Measurements from ENCODE around the gene ATP8B4. TPM values are rescaled to one million over a fixed set of nuclear protein-coding genes. Genes with fewer than 3 reads are reported as not detected.

The ATP8B4 gene
- total and polyA plus RNA-seq, 2 of the 8 experiments (the other 6 are each of a cell fraction or from before 2014, with no cell fraction given): 0.17 to 0.24 TPM

- TF ChIP-seq, protein P1, sequence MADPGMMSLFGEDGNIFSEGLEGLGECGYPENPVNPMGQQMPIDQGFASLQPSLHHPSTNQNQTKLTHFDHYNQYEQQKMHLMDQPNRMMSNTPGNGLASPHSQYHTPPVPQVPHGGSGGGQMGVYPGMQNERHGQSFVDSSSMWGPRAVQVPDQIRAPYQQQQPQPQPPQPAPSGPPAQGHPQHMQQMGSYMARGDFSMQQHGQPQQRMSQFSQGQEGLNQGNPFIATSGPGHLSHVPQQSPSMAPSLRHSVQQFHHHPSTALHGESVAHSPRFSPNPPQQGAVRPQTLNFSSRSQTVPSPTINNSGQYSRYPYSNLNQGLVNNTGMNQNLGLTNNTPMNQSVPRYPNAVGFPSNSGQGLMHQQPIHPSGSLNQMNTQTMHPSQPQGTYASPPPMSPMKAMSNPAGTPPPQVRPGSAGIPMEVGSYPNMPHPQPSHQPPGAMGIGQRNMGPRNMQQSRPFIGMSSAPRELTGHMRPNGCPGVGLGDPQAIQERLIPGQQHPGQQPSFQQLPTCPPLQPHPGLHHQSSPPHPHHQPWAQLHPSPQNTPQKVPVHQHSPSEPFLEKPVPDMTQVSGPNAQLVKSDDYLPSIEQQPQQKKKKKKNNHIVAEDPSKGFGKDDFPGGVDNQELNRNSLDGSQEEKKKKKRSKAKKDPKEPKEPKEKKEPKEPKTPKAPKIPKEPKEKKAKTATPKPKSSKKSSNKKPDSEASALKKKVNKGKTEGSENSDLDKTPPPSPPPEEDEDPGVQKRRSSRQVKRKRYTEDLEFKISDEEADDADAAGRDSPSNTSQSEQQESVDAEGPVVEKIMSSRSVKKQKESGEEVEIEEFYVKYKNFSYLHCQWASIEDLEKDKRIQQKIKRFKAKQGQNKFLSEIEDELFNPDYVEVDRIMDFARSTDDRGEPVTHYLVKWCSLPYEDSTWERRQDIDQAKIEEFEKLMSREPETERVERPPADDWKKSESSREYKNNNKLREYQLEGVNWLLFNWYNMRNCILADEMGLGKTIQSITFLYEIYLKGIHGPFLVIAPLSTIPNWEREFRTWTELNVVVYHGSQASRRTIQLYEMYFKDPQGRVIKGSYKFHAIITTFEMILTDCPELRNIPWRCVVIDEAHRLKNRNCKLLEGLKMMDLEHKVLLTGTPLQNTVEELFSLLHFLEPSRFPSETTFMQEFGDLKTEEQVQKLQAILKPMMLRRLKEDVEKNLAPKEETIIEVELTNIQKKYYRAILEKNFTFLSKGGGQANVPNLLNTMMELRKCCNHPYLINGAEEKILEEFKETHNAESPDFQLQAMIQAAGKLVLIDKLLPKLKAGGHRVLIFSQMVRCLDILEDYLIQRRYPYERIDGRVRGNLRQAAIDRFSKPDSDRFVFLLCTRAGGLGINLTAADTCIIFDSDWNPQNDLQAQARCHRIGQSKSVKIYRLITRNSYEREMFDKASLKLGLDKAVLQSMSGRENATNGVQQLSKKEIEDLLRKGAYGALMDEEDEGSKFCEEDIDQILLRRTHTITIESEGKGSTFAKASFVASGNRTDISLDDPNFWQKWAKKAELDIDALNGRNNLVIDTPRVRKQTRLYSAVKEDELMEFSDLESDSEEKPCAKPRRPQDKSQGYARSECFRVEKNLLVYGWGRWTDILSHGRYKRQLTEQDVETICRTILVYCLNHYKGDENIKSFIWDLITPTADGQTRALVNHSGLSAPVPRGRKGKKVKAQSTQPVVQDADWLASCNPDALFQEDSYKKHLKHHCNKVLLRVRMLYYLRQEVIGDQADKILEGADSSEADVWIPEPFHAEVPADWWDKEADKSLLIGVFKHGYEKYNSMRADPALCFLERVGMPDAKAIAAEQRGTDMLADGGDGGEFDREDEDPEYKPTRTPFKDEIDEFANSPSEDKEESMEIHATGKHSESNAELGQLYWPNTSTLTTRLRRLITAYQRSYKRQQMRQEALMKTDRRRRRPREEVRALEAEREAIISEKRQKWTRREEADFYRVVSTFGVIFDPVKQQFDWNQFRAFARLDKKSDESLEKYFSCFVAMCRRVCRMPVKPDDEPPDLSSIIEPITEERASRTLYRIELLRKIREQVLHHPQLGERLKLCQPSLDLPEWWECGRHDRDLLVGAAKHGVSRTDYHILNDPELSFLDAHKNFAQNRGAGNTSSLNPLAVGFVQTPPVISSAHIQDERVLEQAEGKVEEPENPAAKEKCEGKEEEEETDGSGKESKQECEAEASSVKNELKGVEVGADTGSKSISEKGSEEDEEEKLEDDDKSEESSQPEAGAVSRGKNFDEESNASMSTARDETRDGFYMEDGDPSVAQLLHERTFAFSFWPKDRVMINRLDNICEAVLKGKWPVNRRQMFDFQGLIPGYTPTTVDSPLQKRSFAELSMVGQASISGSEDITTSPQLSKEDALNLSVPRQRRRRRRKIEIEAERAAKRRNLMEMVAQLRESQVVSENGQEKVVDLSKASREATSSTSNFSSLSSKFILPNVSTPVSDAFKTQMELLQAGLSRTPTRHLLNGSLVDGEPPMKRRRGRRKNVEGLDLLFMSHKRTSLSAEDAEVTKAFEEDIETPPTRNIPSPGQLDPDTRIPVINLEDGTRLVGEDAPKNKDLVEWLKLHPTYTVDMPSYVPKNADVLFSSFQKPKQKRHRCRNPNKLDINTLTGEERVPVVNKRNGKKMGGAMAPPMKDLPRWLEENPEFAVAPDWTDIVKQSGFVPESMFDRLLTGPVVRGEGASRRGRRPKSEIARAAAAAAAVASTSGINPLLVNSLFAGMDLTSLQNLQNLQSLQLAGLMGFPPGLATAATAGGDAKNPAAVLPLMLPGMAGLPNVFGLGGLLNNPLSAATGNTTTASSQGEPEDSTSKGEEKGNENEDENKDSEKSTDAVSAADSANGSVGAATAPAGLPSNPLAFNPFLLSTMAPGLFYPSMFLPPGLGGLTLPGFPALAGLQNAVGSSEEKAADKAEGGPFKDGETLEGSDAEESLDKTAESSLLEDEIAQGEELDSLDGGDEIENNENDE (IDR thresholded peaks at IDR 0.05; ENCODE audit: insufficient replicate concordance, low read length): no peak
- TF ChIP-seq EGR1 (IDR thresholded peaks at IDR 0.05; ENCODE audit: borderline replicate concordance, low read depth, low read length): no peak
These were observed 258.9 kb downstream of the ATP8B4 start (continued) for GRCh38 chr15:49860101-49860500.
